Gastrocnemius medialis (tissue), 4 donors: ENCODE results near the gene PODNL1.

ENCODE experiments used
- POLR2A ChIP-seq, 2 donors: fragments of 450-650 bp; IDR thresholded peaks; one replicate each; pipeline ENCODE4 v1.6.1; 2017; ENCODE audit warnings: antibody characterized with exemption in 2 of 2, mild to moderate bottlenecking in 2 of 2, moderate library complexity in 2 of 2
- TF ChIP-seq, protein P1 (sequence below), 5 experiments: fragments of 450-650 bp in 3 of 5; fragments of 200-600 bp in 2 of 5; sonication (generic) in 2 of 5; IDR thresholded peaks in 4 of 5; conservative IDR thresholded peaks in 1 of 5; 1 replicate in 4 of 5; 2 replicates in 1 of 5; pipeline ENCODE4 v1.5.1; 2016 to 2019; ENCODE audit warnings: antibody characterized with exemption in 5 of 5, mild to moderate bottlenecking in 3 of 5, moderate library complexity in 3 of 5

DNA sequence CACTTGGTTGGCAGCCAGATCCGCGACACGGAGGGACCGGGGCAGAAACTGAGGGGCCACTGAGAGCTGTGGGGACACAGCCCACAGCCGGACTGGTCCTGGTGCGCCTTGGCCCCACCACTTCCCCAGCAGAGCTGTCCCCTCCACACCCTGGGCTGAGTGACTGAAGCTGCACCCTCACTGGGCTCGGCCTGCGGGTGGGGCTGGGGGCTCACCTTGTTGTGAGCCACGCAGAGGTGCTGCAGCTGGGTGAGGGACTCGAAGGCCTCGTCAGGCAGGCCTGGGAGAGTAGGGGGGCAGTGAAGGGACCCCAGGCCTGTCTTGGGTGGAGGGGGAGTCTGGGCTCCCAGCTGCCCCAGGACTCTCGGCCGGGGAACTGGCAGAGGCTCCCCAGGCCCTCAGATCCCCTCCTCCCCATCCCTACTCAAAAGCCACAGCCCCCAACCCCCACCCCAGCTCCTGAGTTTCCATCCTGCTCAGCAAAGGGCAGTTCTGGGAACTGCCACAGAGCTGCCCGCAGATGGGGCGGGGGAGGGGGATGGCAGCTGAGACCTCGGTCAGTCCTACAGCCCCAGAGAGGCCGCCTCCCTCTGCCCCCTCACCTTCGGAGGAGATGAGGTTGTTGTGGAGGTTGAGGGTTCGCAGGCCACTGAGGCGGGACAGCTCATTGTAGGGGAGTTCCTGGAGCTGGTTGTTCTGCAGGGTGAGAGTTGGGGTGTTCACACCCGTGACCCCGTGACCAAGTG, 2.3 kb downstream of the PODNL1 start:
- TF ChIP-seq, protein P1, sequence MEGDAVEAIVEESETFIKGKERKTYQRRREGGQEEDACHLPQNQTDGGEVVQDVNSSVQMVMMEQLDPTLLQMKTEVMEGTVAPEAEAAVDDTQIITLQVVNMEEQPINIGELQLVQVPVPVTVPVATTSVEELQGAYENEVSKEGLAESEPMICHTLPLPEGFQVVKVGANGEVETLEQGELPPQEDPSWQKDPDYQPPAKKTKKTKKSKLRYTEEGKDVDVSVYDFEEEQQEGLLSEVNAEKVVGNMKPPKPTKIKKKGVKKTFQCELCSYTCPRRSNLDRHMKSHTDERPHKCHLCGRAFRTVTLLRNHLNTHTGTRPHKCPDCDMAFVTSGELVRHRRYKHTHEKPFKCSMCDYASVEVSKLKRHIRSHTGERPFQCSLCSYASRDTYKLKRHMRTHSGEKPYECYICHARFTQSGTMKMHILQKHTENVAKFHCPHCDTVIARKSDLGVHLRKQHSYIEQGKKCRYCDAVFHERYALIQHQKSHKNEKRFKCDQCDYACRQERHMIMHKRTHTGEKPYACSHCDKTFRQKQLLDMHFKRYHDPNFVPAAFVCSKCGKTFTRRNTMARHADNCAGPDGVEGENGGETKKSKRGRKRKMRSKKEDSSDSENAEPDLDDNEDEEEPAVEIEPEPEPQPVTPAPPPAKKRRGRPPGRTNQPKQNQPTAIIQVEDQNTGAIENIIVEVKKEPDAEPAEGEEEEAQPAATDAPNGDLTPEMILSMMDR (IDR thresholded peaks at IDR 0.05 in 4 of 5, conservative IDR thresholded peaks at IDR 0.05 in 1 of 5), result no peak
- TF ChIP-seq POLR2A (IDR thresholded peaks at IDR 0.05), result no peak
